Measurements from ENCODE around the gene TRAF3. TPM values are rescaled to one million over a fixed set of nuclear protein-coding genes. Genes with fewer than 3 reads are reported as not detected.

Gene TRAF3
- total RNA-seq, 1 experiment from 2014 or later: 11.2 TPM

- TF ChIP-seq, protein P1, sequence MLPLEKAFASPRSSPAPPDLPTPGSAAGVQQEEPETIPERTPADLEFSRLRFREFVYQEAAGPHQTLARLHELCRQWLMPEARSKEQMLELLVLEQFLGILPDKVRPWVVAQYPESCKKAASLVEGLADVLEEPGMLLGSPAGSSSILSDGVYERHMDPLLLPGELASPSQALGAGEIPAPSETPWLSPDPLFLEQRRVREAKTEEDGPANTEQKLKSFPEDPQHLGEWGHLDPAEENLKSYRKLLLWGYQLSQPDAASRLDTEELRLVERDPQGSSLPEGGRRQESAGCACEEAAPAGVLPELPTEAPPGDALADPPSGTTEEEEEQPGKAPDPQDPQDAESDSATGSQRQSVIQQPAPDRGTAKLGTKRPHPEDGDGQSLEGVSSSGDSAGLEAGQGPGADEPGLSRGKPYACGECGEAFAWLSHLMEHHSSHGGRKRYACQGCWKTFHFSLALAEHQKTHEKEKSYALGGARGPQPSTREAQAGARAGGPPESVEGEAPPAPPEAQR (CRISPR knock-in tag; IDR thresholded peaks at IDR 0.05): no peak
- TF ChIP-seq MAX (CRISPR knock-in tag; IDR thresholded peaks at IDR 0.05) (no peak), GRHL2 (CRISPR knock-in tag; IDR thresholded peaks at IDR 0.05; ENCODE audit: insufficient replicate concordance, severe bottlenecking) (no peak), ZNF671 (CRISPR knock-in tag; IDR thresholded peaks at IDR 0.05) (no peak), OVOL2 (CRISPR knock-in tag; IDR thresholded peaks at IDR 0.05; ENCODE audit: borderline replicate concordance) (no peak), ZNF425 (CRISPR knock-in tag; conservative IDR thresholded peaks at IDR 0.05) (no peak), CREB1 (CRISPR knock-in tag; IDR thresholded peaks at IDR 0.05) (no peak), ARID4B (CRISPR knock-in tag; IDR thresholded peaks at IDR 0.05; ENCODE audit: borderline replicate concordance) (no peak), EMX1 (CRISPR knock-in tag; IDR thresholded peaks at IDR 0.05) (no peak), JAZF1 (CRISPR knock-in tag; IDR thresholded peaks at IDR 0.05) (no peak)
- TF ChIP-seq, protein P2, sequence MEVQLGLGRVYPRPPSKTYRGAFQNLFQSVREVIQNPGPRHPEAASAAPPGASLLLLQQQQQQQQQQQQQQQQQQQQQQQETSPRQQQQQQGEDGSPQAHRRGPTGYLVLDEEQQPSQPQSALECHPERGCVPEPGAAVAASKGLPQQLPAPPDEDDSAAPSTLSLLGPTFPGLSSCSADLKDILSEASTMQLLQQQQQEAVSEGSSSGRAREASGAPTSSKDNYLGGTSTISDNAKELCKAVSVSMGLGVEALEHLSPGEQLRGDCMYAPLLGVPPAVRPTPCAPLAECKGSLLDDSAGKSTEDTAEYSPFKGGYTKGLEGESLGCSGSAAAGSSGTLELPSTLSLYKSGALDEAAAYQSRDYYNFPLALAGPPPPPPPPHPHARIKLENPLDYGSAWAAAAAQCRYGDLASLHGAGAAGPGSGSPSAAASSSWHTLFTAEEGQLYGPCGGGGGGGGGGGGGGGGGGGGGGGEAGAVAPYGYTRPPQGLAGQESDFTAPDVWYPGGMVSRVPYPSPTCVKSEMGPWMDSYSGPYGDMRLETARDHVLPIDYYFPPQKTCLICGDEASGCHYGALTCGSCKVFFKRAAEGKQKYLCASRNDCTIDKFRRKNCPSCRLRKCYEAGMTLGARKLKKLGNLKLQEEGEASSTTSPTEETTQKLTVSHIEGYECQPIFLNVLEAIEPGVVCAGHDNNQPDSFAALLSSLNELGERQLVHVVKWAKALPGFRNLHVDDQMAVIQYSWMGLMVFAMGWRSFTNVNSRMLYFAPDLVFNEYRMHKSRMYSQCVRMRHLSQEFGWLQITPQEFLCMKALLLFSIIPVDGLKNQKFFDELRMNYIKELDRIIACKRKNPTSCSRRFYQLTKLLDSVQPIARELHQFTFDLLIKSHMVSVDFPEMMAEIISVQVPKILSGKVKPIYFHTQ (CRISPR knock-in tag; IDR thresholded peaks at IDR 0.05): no peak
These were observed 90.8 kb downstream of the TRAF3 start (continued) for GRCh38 chr14:102867826-102868580.

DNA sequence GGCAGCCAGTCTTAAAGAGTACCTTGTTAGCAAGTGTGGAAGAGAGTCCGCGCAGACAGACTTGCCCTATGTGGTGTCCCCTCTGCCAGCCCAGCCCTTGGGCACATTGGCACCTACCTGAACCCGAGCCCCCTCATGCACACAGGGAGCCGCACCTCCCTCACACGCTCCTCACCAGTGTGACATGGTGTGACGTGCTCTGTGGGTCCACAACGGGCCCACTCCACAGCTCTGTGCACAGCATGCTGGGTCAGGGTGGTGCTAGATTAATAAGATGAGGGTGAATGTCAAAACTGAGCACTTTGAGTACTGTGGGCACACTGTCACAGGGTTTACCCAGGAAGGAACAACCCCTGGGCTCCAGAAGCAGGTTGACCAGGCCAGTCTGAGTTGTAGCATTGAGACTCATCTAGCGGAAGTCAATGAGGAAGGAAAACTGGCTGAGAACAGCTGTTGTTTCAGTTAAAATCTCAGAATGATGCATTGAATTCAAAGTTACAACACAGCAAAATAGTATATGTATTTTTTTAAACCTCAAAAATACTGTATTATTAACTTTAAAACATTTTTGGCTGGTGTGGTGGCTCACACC, 91.8 kb downstream of the TRAF3 start:
- POLR2A ChIA-PET: no interaction called here
- CTCF ChIA-PET: interaction anchor here (0.7 to 2.2 kb wide), 2 partner anchors 10 to 49 kb away, joined by 3 to 7 read pairs; no protein-coding TSS in a partner anchor
- Mint-ChIP-seq H3K4me1 (peaks cover 5% of the 10 kb centered on the region; the same call in 1 of the 2 replicates), H3K36me3 (no peaks in the 10 kb centered on the region), H3K27ac (no peak overlapping the region), H3K9me3 (no peaks in the 10 kb centered on the region), H3K4me3 (no peak overlapping the region), H3K27me3 (ENCODE audit: low read depth) (no peaks in the 10 kb centered on the region; the same call in 1 of the 2 replicates)
- DNase-seq (ENCODE audit: low spot score): no peak
- no peak for ATAC-seq
- TF ChIP-seq ZNF512 (CRISPR knock-in tag; IDR thresholded peaks at IDR 0.05; ENCODE audit: borderline replicate concordance): no peak
- no peak for TF ChIP-seq TEAD4 (CRISPR knock-in tag; IDR thresholded peaks at IDR 0.05)
- no peak for TF ChIP-seq USF1 (CRISPR knock-in tag; IDR thresholded peaks at IDR 0.05)
- TF ChIP-seq, protein P3, sequence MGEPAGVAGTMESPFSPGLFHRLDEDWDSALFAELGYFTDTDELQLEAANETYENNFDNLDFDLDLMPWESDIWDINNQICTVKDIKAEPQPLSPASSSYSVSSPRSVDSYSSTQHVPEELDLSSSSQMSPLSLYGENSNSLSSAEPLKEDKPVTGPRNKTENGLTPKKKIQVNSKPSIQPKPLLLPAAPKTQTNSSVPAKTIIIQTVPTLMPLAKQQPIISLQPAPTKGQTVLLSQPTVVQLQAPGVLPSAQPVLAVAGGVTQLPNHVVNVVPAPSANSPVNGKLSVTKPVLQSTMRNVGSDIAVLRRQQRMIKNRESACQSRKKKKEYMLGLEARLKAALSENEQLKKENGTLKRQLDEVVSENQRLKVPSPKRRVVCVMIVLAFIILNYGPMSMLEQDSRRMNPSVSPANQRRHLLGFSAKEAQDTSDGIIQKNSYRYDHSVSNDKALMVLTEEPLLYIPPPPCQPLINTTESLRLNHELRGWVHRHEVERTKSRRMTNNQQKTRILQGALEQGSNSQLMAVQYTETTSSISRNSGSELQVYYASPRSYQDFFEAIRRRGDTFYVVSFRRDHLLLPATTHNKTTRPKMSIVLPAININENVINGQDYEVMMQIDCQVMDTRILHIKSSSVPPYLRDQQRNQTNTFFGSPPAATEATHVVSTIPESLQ (CRISPR knock-in tag; IDR thresholded peaks at IDR 0.05): no peak
- no peak for TF ChIP-seq NR1H2 (CRISPR knock-in tag; IDR thresholded peaks at IDR 0.05)
- no peak for TF ChIP-seq TCF7 (CRISPR knock-in tag; IDR thresholded peaks at IDR 0.05; ENCODE audit: low read depth)

All from WTC11 (cell line).